A673 (cell line): ENCODE data around the gene SLC39A3. TPM values are rescaled to one million over a fixed set of nuclear protein-coding genes. Genes with fewer than 3 reads are reported as not detected.

Experiments
- BruUV-seq: library from RNA; stranded (reverse); fragments of 400-500 nt; replicated peaks from 2 replicates; lab custom pipeline; 2021; lab: Mats Ljungman, UMichigan
- CTCF ChIA-PET: fragments of 300-600 bp; sonication (Branson Sonifier 250); formaldehyde crosslinking; loops from one replicate; lab custom pipeline; 2022; ENCODE audit warnings: antibody characterized with exemption; lab: Charles Lee
- POLR2A ChIA-PET: fragments of 300-600 bp; sonication (Branson Sonifier 250); formaldehyde crosslinking; loops from one replicate; lab custom pipeline; 2022; ENCODE audit warnings: antibody characterized with exemption; ENCODE audit not compliant: low non-redundant PET; lab: Charles Lee
- DNase-seq: peaks from one replicate; pipeline ENCODE4 v3.0.0-alpha.2; 2015; ENCODE audit warnings: low spot score
- H3K27ac ChIP-seq: fragments of 200-600 bp; sonication (generic); 2 replicates; pipeline ENCODE4 v1.5.1; 2016; ENCODE audit warnings: mixed run types, low read depth, mild to moderate bottlenecking, mixed read lengths, antibody characterized with exemption, low read length; ENCODE audit not compliant: poor library complexity, severe bottlenecking
- H3K27me3 ChIP-seq: fragments of 200-600 bp; sonication (generic); replicated peaks from 2 replicates; pipeline ENCODE4 v1.6.1; 2017; ENCODE audit warnings: mixed run types, low read depth, mild to moderate bottlenecking, mixed read lengths, antibody characterized with exemption, low read length; ENCODE audit not compliant: insufficient read depth, poor library complexity
- H3K36me3 ChIP-seq: fragments of 200-600 bp; sonication (generic); 2 replicates; pipeline ENCODE4 v1.6.1; 2016; ENCODE audit warnings: mixed run types, mild to moderate bottlenecking, mixed read lengths, antibody characterized with exemption, low read length; ENCODE audit not compliant: insufficient read depth, poor library complexity, severe bottlenecking
- H3K4me1 ChIP-seq: fragments of 200-600 bp; sonication (generic); 2 replicates; pipeline ENCODE4 v1.6.1; 2017; ENCODE audit warnings: mixed run types, mild to moderate bottlenecking, mixed read lengths, antibody characterized with exemption, low read length; ENCODE audit not compliant: insufficient read depth, poor library complexity, severe bottlenecking
- H3K4me3 ChIP-seq: fragments of 200-600 bp; sonication (generic); 2 replicates; pipeline ENCODE4 v1.5.1; 2016; ENCODE audit warnings: low read depth, mixed run types, mild to moderate bottlenecking, mixed read lengths, low read length; ENCODE audit not compliant: poor library complexity, severe bottlenecking
- H3K9me3 ChIP-seq: fragments of 200-600 bp; sonication (generic); 2 replicates; pipeline ENCODE4 v1.6.1; 2016; ENCODE audit warnings: mixed run types, low read depth, mild to moderate bottlenecking, mixed read lengths, antibody characterized with exemption, low read length; ENCODE audit not compliant: poor library complexity, severe bottlenecking
- EZH2 ChIP-seq: fragments of 200-600 bp; sonication (generic); IDR thresholded peaks from 2 replicates; pipeline ENCODE4 v1.6.1; 2017; ENCODE audit warnings: borderline replicate concordance, low read depth, mild to moderate bottlenecking, mixed read lengths, antibody characterized with exemption, low read length; ENCODE audit not compliant: poor library complexity, severe bottlenecking
- intact Hi-C: fragments of 100-400 bp; cut with micrococcal nuclease; formaldehyde crosslinking; loops from one replicate; pipeline ENCODE4 v1.10.0; 2022; ENCODE audit not compliant: unreplicated experiment
- total RNA-seq: library from RNA; stranded (reverse); gene quantifications from 2 replicates; pipeline ENCODE4 v1.2.3, GENCODE V29; 2021
- TF ChIP-seq, protein P1 (sequence below): fragments of 300-800, 200-600 bp; sonication (generic); conservative IDR thresholded peaks from 2 replicates; pipeline ENCODE4 v1.5.1; 2017; ENCODE audit warnings: low read depth, mild to moderate bottlenecking, antibody characterized with exemption, low read length, moderate library complexity, mixed read lengths

SLC39A3 gene
- total RNA-seq, 1 experiment from 2014 or later, result 44.8 TPM

GRCh38 chr19:2756921-2757881 is 17.4 kb upstream of the SLC39A3 start:
- intact Hi-C loops, result no loop called here
- Histone ChIP-seq H3K27me3 (no peaks in the 10 kb centered on the region), H3K9me3 (no peaks in the 10 kb centered on the region), H3K27ac (no peak overlapping the region), H3K36me3 (peaks cover 42% of the 10 kb centered on the region), H3K4me1 (no peaks in the 10 kb centered on the region), H3K4me3 (no peak overlapping the region)
- POLR2A ChIA-PET, result no interaction called here
- TF ChIP-seq, protein P1, sequence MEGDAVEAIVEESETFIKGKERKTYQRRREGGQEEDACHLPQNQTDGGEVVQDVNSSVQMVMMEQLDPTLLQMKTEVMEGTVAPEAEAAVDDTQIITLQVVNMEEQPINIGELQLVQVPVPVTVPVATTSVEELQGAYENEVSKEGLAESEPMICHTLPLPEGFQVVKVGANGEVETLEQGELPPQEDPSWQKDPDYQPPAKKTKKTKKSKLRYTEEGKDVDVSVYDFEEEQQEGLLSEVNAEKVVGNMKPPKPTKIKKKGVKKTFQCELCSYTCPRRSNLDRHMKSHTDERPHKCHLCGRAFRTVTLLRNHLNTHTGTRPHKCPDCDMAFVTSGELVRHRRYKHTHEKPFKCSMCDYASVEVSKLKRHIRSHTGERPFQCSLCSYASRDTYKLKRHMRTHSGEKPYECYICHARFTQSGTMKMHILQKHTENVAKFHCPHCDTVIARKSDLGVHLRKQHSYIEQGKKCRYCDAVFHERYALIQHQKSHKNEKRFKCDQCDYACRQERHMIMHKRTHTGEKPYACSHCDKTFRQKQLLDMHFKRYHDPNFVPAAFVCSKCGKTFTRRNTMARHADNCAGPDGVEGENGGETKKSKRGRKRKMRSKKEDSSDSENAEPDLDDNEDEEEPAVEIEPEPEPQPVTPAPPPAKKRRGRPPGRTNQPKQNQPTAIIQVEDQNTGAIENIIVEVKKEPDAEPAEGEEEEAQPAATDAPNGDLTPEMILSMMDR, result no peak
- no peak for TF ChIP-seq EZH2
- no TSS peak for BruUV-seq
- DNase-seq, result no peak
- CTCF ChIA-PET, result no interaction called here

DNA sequence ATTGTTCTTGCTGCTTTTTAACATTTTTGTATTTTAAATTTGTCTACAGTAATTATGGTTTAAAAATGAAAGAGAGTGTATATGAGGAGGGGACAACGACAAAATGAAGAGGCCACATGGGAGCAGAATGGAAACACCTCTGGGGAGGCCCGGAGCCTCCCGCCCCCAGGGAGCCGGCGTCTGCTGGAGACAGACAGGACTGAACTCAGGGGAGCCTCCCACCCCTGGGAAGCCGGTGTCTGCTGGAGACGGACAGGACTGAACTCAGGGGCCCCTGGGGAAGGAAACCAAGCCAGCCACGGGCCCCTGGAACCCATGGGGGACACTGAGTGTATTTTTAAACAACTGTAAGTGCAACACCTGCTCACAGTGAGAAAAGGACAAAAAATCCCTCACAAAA is 16.7 kb upstream of the SLC39A3 start:
- no TSS peak for BruUV-seq
- ChIA-PET POLR2A (no interaction called here), CTCF (no interaction called here)
- Histone ChIP-seq H3K9me3 (no peaks in the 10 kb centered on the region), H3K36me3 (peaks cover 37% of the 10 kb centered on the region), H3K4me3 (no peak overlapping the region), H3K27ac (no peak overlapping the region), H3K27me3 (no peaks in the 10 kb centered on the region), H3K4me1 (no peaks in the 10 kb centered on the region)
- intact Hi-C loops, result no loop called here
- TF ChIP-seq, protein P1, result no peak
- no peak for TF ChIP-seq EZH2
- no peak for DNase-seq

DNA sequence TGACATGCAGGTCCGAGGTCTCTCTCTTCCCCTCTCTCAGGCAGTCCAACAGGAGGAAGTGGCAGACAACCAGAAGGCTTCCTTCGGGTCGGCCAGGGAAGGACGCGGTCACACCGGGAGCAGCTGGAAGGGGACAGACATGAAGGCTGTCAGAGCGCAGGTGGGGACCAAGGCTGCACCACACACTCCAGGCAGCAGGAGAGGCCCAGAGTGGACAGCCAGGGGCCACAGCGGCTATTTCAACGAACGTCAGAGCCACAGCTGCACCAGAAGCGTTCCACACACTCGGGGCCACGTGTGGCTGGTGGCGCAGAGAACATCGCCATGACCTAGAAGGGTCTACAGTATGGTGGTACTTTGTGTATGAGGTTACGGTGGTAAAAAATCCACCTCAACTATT is 16.0 kb upstream of the SLC39A3 start:
- Histone ChIP-seq H3K27ac (no peak overlapping the region), H3K4me1 (no peaks in the 10 kb centered on the region), H3K36me3 (peaks cover 35% of the 10 kb centered on the region), H3K4me3 (no peak overlapping the region), H3K9me3 (no peaks in the 10 kb centered on the region), H3K27me3 (no peaks in the 10 kb centered on the region)
- no TSS peak for BruUV-seq
- no peak for TF ChIP-seq EZH2
- TF ChIP-seq, protein P1, result no peak
- CTCF ChIA-PET, result no interaction called here
- POLR2A ChIA-PET, result no interaction called here
- no peak for DNase-seq
- intact Hi-C loops, result no loop called here
